Transverse colon (tissue), 3 donors: ENCODE data around the gene LAMA5.

Experiments used
- CTCF ChIP-seq, 5 experiments: fragments of 200-600 bp in 3 of 5; fragments of 450-650 bp in 2 of 5; sonication (generic) in 3 of 5; IDR thresholded peaks; 1 replicate in 2 of 5; 2 replicates in 3 of 5; pipeline ENCODE4 v1.5.1; 2016 to 2017; ENCODE audit warnings: antibody characterized with exemption in 5 of 5, inconsistent platforms in 3 of 5, mild to moderate bottlenecking in 2 of 5, moderate library complexity in 1 of 5
- POLR2A ChIP-seq: fragments of 450-650 bp; IDR thresholded peaks from one replicate; pipeline ENCODE4 v1.6.1; 2016; ENCODE audit warnings: antibody characterized with exemption, mild to moderate bottlenecking, moderate library complexity

DNA sequence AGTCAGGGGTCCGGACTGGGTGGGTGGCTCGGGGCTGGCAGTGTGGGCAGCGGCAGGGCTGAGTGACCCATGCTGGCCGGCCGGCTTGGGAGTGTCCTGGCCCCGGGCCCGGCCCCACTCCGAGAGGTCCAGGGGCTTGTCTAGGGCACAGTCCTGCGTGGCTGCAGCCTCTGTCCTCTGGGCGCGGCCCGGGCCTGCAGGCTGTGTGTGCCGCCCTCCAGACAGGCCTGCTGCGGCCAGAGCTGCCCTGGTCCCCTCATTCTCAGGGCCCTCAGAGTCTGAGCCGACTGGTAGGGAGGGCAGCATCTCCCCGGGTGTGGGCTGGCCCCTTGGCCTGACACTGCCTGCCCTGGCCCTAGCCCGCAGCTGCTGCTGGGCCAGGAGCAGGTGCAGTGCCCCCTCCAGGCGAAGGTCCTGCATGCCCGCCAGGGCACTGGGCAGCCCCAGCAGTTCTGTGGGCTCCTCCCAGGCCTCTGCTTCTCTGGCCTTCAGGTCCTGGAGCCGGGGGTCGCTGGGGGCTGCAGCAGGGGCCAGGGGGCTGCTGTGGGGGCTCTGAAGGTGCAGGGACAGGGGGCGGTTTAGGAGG lies 46.9 kb upstream of the LAMA5 start:
- TF ChIP-seq CTCF (IDR thresholded peaks at IDR 0.05) (peak in 2 of 5 experiments; percentile 8 to 15), POLR2A (no peak)
